NCI-H2196 (cell line): Measurements from ENCODE around the gene CBY2.

Experiments used
- DNase-seq: peaks from one replicate; lab custom pipeline; 2025; ENCODE audit not compliant: unreplicated experiment; lab: John Stamatoyannopoulos, UW

CBY2 gene

GRCh38 chr13:45700971-45701900 lies 884 bp upstream of the CBY2 start:
- no peak for DNase-seq

GRCh38 chr13:45702869-45703391 lies 810 bp downstream of the CBY2 start:
- no peak for DNase-seq

- no peak for DNase-seq
Observed at GRCh38 chr13:45704211-45704739, 2.2 kb downstream of the CBY2 start.

GRCh38 chr13:45704854-45705695 lies 3.0 kb downstream of the CBY2 start:
- DNase-seq, result no peak

GRCh38 chr13:45705918-45706317 lies 3.8 kb downstream of the CBY2 start:
- DNase-seq, result no peak

GRCh38 chr13:45707516-45708100 lies 5.5 kb downstream of the CBY2 start:
- DNase-seq, result no peak

GRCh38 chr13:45711951-45712350 lies 9.8 kb downstream of the CBY2 start:
- no peak for DNase-seq

- DNase-seq, result no peak
Observed at GRCh38 chr13:45713106-45713690, 11.1 kb downstream of the CBY2 start.

- no peak for DNase-seq
Observed at GRCh38 chr13:45713721-45714120, 11.6 kb downstream of the CBY2 start.

- no peak for DNase-seq
Observed at GRCh38 chr13:45714170-45714569, 12.1 kb downstream of the CBY2 start.

GRCh38 chr13:45715351-45715750 lies 13.2 kb downstream of the CBY2 start:
- DNase-seq, result no peak

- DNase-seq, result no peak
Observed at GRCh38 chr13:45717349-45717748, 15.2 kb downstream of the CBY2 start.

GRCh38 chr13:45718063-45718462 lies 15.9 kb downstream of the CBY2 start:
- DNase-seq, result no peak

GRCh38 chr13:45718992-45719391 lies 16.9 kb downstream of the CBY2 start:
- DNase-seq, result no peak

- no peak for DNase-seq
Observed at GRCh38 chr13:45721203-45721731, 19.1 kb downstream of the CBY2 start.

GRCh38 chr13:45723798-45724197 lies 21.7 kb downstream of the CBY2 start:
- DNase-seq, result no peak

- no peak for DNase-seq
Observed at GRCh38 chr13:45728759-45729158, 26.6 kb downstream of the CBY2 start.

- DNase-seq, result no peak
Observed at GRCh38 chr13:45731455-45731854, 29.3 kb downstream of the CBY2 start.

- no peak for DNase-seq
Observed at GRCh38 chr13:45732916-45733315, 30.8 kb downstream of the CBY2 start.

- no peak for DNase-seq
Observed at GRCh38 chr13:45733361-45733760, 31.2 kb downstream of the CBY2 start.
